GM21423 (cell line): Measurements from ENCODE around the gene PSMA6.
"Not testable (repeated sequence)": the region's sequence is repeated elsewhere in the genome, so short reads cannot be mapped to it uniquely, and the experiment has no call there.

ENCODE experiments used
- ATAC-seq: cut with Tn5 transposase; IDR thresholded peaks from one replicate; pipeline ENCODE4 v1.9.1; 2021; ENCODE audit warnings: mild to moderate bottlenecking, moderate library complexity; ENCODE audit not compliant: unreplicated experiment

PSMA6 gene

DNA sequence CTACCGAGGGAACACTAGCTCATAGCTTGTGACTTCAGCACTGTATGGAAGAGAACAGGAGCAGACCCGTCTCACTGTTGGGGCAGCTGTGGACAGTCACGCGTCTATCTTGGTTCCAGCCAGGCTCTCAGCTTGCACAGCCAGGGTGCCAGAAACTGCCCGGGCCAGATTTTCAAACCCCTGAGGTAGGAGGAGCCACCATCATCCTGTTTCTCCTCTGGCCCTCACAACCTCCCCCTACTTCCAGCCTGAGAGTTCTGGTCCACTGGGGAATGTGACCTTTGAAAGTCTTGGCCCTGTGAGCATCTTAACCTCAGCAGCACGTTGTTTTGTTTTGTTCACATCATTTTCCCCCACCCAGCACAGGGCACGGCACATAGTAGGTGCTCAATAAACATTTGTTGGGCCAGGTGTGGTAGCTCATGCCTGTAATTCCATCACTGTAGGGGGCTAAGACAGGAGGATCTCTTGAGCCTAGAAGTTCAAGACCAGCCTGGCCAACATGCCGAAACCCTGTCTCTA, 50.4 kb downstream of the PSMA6 start:
- ATAC-seq, result no peak

DNA sequence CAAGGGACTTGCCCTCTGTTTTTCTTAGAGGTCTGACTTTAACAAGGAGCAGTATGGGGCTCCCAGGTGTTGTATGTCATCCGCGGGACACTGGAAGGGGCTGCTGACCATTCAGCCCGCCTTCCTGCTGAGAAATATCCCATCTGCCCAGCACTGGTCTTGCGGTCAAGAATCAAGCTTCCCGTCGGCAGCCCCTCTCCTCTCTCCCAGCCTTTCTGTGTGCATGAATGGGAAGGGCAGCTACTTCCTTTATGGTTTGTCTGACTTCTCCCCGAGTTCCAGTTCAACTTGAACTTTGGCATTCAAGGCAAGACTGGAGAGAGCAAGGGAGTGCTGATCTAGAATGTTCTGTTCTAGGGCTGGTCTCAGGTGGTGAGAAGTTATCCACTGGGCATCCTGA, 51.5 kb downstream of the PSMA6 start:
- no peak for ATAC-seq

DNA sequence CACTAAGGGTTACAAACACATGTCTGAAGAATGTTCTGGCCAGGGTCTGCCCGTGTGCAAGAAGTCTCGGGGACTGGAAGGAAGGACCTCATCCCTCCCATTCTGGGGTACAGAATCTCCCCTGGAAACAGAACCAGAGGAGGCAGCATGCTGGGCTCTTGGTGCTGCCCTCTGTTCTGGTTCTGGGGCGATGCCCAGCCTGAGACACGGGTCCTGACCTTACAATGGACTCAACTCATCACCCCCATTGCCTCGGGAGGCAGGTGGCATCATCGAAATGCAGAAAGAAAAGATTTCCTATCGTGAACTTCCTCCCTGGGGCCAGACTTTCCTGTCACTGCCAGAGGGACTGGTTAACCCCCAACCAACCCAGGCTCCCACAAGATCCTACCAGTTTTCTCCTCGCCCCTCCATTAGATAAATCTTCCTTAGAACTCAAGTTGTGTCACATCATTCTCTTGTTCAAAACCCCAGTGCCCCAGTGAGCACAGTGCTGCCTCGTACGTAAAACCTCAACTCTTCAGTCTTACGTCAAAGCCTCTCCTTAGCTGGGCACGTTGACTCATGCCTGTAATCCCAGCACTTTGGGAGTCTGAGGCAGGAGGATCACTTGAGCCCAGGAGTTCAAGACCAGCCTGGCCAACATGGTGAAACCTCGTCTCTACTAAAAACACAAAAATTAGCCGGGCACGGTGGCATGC, 52.1 kb downstream of the PSMA6 start:
- no peak for ATAC-seq

DNA sequence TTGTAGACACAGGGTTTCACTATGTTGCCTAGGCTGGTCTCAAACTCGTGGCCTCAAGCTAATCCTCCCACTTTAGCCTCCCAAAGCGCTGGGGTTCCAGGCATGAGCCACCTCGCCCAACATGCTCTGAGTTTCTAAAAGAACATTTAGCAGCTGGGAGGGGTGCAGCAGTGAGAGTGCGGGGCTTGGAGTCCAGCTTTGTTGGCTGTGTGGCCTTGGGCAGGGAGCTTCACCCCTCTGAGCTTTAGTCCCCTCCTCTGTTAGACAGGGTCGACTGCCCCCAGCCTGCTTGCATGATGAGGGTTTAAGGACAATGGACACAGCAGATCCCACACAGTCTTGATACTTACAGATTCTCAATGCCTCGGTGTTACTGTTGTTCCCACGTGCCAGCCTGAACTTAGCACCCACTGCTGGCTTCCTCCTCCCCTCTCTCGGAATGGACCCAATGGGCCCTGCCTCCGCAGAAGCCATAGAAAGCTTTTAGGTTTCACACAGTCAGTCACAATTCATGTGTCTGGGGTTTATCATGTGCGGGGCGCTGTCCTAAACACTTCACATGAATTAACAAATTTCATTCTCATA, 54.6 kb downstream of the PSMA6 start:
- no peak for ATAC-seq

DNA sequence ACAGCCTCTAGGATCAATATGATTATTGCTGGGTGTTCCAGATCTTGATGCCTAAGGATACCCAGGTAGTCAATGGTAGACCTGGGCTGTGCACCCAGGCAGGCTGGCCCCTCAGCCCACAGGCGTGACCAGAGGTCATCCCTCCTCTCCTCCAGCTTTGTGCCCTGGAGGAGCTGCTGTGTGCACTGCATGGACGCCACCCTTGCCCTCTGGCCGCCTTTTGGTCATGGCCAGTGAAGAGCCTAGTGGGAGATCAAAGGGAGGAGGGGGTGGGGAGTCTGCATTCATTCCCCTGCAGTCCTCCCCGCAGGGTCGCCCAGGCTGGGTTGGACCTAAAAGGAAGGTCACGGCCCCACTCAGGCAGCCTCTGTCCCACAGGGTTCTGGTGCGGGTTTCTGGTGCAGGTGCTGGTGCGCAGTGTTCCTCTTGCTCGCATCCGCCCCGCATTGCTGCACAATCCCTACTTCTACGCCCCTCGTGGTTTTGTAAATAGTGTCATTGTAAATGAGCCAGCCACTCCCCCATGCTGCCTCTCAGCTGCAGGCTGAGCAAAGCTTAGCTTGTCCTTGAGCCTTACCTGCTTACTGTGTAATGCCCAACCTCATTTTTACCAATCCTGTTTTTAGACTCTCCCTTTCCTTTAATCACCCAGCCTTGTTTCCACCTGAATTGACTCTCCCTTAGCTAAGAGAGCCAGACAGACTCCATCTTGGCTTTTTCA, 55.3 kb downstream of the PSMA6 start:
- ATAC-seq, result no peak

DNA sequence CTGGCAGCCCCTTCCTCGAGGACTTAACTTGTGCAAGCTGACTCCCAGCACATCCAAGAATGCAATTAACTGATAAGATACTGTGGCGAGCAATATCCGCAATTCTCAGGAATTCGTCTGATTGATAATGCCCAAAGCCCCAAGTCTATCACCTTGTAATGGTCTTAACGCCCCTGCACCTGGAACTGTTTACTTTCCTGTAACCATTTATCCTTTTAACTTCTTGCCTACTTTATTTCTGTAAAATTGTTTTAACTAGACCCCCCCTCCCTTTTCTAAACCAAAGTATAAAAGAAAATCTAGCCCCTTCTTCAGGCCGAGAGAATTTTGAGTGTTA, 55.8 kb downstream of the PSMA6 start:
- ATAC-seq, result not testable (repeated sequence)

DNA sequence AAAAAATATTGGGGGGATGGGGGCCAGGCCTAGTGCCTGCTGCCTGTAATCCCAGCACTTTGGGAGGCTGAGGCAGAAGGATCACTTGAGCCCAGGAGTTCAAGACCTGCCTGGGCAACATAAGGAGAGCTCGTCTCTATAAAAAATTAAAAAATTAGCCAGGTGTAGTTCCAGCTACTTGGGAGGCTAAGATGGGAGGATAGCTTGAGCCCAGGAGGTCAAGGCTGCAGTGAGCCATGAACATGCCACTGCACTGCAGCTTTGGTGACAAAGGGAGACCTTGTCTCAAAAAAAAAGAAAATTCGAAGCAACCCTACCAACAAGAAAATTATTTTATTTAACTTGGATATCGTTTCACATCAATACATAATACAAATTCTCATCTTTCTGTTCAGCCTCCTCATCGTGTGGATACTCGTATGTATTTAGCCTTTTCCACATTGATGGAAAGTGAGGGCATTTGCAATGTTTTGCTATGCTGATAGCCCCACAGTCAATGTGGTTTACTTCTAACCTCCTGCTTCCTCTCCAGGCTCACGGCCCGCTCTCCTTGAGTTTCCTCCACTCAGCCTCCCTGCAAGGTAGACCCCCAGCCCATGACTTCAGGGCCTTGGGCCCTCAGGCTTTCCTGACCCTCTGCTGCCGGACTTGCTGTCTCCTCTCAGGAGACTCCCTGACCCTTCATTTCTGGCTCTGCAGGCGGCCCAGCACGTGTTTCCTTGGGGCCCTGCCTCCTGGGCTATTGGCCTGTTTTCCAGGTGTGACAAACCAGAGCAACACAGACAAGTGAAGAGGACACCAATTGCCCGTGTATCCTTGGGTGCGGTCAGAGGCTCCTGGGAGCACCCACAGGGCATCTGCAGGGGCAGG, 57.5 kb downstream of the PSMA6 start:
- no peak for ATAC-seq

DNA sequence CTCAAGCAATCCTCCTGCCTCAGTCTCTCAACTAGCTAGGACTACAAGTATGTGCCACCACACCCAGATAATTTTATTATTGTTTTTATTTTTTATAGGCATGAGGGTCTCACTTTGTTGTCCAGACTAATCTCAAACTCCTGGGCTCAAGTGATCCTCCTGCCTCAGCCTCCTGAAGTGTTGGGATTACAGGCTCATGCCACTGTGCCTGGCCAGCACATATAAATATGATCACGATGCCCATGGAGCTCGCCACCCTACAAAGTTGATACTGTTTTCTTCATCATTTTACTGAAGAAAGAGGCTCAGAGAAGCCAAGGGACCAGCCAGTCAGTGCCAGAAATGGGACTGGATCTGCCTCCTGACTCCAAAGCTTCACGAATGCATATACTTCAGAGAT, 59.3 kb downstream of the PSMA6 start:
- ATAC-seq, result no peak

DNA sequence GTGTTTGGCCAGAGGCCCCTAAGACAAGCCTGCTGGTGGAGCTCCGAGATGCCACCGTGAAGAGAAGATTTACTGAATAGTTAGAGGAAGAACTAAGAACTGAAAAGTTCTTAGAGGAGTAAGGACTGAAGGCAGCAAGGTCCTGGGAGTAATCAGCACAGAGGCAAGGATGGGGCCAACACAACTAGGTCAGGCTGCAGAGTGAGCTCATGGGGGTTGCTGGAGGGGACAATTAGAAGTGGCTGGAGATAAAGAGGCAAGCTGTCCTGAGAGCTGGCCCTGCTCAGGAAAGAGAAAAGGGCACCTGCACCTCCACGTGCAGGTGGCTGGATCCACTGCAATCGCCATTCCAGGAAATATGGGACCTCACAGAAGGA, 59.7 kb downstream of the PSMA6 start:
- ATAC-seq, result no peak

DNA sequence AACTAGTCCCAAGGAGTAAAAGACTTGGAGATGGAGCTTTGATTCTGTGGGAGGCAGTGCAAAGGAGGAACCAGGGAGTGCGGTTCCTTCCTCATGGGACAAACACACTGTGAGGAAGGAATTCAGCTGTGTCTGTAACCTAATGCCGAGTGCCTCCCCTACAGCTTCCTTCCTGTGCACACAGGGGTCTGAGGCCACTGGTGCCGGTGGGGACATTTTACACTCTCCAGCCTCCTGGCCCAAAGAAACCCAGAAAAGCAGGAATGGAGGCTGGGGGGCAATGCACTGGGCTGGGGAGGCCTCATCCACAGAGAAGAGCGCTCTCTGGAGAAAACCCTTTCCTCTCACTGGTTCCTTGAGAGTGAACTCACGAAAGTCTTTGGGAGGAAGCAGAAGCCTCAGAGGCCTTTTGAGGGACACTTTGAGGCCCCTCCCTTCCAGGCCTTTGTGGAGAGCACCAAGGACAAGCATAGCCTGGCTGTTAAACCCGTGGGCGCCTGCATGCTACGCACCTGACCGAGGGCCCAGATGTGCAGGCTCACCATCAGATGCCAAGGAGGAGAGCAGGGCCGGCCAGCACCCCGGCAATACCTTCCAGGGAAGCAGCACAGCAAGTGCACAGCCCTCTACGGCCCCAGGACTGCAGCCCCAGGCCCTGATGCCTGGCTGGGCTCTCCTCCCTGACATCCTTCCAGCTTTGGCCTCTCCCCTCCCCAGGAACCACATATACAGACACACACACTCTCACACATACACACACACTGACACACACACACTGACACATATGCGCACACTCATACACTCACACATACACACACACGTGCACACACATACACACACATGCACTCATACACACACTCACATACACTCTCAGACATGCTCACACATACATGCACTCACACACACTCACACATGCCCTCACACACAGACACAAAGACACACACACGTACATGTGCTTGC, 60.4 kb downstream of the PSMA6 start:
- ATAC-seq, result no peak

DNA sequence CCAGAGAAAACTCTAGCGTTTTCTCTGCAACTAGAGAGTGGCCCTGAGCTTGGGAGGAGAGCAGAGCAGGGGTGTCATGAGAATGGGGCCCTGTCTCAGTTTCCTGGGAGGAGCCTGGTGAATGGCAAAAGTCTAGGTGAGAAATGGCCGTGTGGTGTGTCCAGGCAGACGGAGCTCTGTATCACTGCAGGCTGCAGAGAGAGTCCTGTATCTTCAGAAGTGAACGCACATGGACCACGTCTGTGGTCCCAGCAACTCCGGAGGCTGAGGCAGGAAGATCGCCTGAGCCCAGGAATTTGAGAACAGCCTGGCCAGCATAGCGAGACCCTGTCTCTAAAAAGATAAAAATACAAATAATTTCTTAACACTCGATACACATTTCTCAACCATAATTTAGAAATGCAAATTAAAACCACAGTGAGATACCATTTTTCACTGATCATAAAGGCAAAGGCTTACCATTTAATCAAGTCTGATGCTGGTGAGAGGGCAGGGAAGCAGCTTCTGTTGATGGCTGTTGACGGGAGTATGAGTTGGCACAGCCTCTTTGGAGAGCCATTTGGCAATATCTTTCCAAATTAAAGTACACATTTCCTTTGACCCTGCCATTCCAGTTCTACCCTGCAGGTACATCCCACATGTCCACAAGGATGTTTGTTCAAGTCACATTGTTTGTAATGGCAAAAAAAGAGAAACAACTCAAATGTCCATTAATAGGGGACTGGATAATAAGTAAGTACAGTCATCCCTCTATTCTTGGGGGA, 61.4 kb downstream of the PSMA6 start:
- ATAC-seq, result no peak

DNA sequence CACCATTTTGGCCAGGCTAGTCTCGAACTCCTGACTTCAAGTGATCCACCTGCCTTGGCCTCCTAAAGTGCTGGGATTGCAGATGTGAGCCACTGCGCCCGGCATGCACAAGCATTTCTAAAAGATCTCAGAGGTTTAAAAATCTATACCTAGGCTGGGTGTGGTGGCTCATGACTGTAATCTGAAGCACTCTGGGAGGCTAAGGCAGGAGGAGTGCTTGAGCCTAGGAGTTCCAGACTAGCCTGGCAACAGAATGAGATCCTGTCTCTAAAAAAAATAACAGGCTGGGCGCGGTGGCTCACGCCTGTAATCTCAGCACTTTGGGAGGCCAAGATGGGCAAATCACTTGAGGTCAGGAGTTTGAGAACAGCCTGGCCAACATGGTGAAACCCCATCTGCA, 63.1 kb downstream of the PSMA6 start:
- ATAC-seq, result not testable (repeated sequence)

DNA sequence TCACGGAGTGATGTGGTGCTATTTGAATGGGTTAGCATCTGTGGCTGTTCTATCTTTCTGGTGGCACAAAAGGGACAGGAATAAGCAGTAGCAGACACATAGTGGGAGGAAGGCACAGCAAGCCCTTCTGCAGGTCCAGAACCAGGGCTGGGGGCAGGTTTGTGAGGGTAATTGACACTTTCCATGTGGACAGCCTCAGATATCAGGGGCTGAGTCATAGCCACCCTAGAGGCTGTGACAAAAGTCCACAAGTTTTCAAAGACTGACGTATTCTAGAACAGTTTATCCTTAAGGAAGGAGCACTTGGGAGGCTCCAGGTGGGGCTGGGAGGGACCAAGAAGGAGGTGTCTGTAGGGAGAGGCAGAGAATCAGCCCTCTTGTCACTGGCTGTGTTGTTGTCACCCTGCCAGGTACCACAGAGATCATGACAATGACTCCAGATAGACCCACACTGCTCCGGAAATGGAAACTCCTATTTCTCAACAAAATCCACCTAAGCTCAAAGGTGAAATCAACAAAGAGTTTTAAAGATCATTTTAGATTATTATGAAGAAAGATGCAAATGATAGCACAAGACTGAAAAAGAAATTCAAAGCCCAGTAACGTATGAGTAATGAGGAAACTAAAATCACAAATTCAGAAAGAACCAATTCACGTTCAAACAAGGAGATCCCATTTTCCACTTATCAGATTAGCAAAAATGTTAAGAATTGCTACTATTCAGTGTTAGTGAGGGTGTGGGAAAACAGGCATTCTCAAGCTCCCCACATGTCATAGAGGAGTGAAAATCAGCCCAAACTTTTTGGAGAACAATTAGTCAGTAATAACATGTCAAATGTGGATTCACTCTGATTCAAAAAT, 64.0 kb downstream of the PSMA6 start:
- ATAC-seq, result no peak

DNA sequence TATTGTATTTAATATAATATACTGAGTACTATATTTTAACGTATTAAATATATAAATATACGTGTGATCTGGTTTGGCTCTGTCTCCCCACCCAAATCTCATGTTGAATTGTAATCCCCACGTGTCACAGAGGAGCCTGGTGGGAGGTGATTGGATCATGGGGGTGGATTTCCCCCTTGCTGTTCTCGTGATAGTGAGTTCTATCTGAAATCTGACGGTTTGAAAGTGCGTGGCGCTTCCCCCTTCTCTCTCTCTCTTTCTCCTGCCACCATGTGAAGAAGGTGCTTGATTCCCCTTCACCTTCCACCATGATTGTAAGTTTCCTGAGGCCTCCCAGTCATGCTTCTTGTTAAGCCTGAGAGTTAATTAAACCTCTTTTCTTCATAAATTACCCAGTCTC, 67.5 kb downstream of the PSMA6 start:
- not testable (repeated sequence) for ATAC-seq

DNA sequence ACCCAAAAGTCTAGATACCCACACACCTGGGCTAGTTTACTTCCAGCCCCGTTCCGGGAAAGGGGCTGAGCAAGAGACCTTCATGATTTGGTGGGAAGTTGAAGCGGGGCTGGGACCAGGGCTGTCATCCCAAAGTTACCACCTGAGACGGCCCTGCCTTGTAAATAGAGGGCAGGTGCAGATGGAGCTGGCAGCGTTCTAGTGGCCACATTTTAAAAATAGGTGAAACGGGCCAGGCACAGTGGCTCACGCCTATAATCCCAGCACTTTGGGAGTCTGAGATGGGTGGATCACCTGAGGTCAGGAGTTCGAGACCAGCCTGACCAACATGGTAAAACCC, 68.9 kb downstream of the PSMA6 start:
- no peak for ATAC-seq

DNA sequence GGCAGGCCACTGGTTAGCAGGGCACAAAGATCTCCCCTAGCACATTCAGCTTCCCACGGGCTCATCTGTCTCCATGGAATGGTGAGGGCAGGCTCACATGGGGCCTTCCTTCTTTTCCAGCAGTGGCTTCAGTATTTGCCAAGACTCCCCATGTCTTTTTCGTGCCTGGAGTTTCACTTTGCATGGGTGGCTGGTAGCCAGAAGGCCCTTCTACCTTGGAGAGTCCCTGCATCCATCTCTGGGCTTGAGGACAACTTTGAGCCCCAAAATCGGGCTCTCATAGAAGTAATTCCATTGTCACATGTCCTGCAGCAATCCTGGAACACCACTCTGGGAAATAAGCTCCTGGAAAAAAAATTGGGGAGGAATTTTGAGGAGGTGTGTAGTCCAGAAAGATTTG, 70.3 kb downstream of the PSMA6 start:
- no peak for ATAC-seq

DNA sequence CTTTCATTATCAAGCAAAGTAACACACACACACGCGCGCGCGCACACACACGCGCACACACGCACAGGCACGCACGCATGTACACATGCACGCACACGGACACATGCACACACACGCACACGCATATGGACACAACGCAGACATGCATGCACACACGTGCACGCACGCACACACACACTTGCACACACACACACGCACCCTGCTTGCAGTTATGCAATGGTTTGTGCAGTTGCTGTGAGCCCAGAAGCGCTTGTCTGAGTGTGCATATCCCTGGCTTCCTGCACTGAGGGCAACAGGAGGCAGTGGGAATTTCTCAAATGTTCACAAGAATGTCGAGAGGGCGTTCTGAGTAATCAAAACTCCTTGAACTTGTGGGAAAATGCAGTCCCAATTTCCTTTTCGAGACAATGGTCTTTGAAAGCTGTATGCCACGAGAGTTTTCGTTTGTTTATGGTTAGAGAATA, 70.8 kb downstream of the PSMA6 start:
- ATAC-seq, result no peak
